Measurements from ENCODE around the gene LAMTOR2.

GRCh38 chr1:156054500-156055280 is at the start of gene LAMTOR2:
- TF ChIP-seq RAD21 (IDR thresholded peaks at IDR 0.05; ENCODE audit: insufficient read depth, low read depth, low read length) (no peak), POLR2A (IDR thresholded peaks at IDR 0.05; ENCODE audit: low read depth, low read length) (peak; percentile 73; the same call in 1 of the 2 replicates), CEBPB (IDR thresholded peaks at IDR 0.05; ENCODE audit: borderline replicate concordance in 1 of 2, low read depth in 2 of 2, low read length in 2 of 2) (no peak), SUZ12 (IDR thresholded peaks at IDR 0.05; ENCODE audit: unreplicated experiment) (no peak)

Data from GM12878 (cell line).